SK-N-MC (cell line): ENCODE measurements around the gene A3GALT2.

Experiments used
- EZH2 ChIP-seq: fragments of 200-600 bp; sonication (generic); IDR thresholded peaks from one replicate; pipeline ENCODE4 v1.6.1; 2017; ENCODE audit warnings: antibody characterized with exemption
- FOXP2 ChIP-seq: optimal IDR thresholded peaks from 2 replicates; pipeline ENCODE3; 2011; ENCODE audit warnings: mild to moderate bottlenecking, moderate library complexity; ENCODE audit not compliant: insufficient read depth; ENCODE audit errors: extremely low read length, control extremely low read depth

DNA sequence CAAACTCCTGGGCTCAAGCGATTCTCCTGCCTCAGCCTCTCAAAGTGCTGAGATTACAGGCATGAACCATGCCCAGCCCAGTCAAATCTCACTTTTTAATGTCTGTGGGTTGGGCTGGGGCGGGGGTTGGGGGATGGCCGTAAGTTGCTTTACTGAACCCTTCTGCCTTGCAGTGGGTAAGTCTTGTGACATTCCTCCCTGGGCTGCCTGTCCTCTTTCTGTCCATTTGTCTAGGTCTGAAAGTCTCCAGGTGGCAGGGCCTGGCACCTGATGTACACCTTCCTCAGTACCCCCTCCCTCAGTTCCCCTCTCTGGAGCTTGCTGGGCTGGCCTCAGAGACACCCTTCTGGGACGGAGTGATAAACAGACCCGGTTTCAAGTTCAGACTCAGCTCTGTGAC is 51.3 kb downstream of the A3GALT2 start:
- no peak for TF ChIP-seq EZH2
- TF ChIP-seq FOXP2: no peak
